Uterus (tissue), 2 donors: Measurements from ENCODE around the gene PFKL.

ENCODE experiments used
- CTCF ChIP-seq, 4 experiments: fragments of 200-600 bp in 2 of 4; fragments of 450-650 bp in 2 of 4; sonication (generic) in 2 of 4; IDR thresholded peaks; one replicate each; pipeline ENCODE4 v1.5.1; 2016 to 2019; ENCODE audit warnings: antibody characterized with exemption in 4 of 4, mild to moderate bottlenecking in 2 of 4, moderate library complexity in 1 of 4
- POLR2A ChIP-seq, 2 donors: fragments of 450-650 bp; IDR thresholded peaks; one replicate each; pipeline ENCODE4 v1.6.1; 2016; ENCODE audit warnings: antibody characterized with exemption in 2 of 2, mild to moderate bottlenecking in 1 of 2, moderate library complexity in 1 of 2

GRCh38 chr21:44315691-44316203 is 15.9 kb downstream of the PFKL start:
- TF ChIP-seq CTCF (IDR thresholded peaks at IDR 0.05) (no peak), POLR2A (IDR thresholded peaks at IDR 0.05) (no peak)
